Choroid plexus epithelial cell (primary cell): ENCODE data around the gene M1AP.
"Not testable (repeated sequence)": the region's sequence is repeated elsewhere in the genome, so short reads cannot be mapped to it uniquely, and the experiment has no call there.

Experiments
- DNase-seq: peaks from one replicate; pipeline ENCODE4 v3.0.0-alpha.2; 2010; ENCODE audit warnings: low read depth
- H3K4me3 ChIP-seq: 2 replicates; pipeline ENCODE4 v1.5.1; 2011; ENCODE audit warnings: low read depth, mild to moderate bottlenecking, control low read depth, low read length, moderate library complexity
- TF ChIP-seq, protein P1 (sequence below): conservative IDR thresholded peaks from 2 replicates; pipeline ENCODE4 v1.5.1; 2011; ENCODE audit warnings: low read depth, mild to moderate bottlenecking, control low read depth, inconsistent platforms, low read length, moderate library complexity

Gene M1AP

GRCh38 chr2:74569686-74570085, 78.4 kb downstream of the M1AP start:
- DNase-seq: no peak
- no peak overlapping the region for H3K4me3 ChIP-seq
- TF ChIP-seq, protein P1, sequence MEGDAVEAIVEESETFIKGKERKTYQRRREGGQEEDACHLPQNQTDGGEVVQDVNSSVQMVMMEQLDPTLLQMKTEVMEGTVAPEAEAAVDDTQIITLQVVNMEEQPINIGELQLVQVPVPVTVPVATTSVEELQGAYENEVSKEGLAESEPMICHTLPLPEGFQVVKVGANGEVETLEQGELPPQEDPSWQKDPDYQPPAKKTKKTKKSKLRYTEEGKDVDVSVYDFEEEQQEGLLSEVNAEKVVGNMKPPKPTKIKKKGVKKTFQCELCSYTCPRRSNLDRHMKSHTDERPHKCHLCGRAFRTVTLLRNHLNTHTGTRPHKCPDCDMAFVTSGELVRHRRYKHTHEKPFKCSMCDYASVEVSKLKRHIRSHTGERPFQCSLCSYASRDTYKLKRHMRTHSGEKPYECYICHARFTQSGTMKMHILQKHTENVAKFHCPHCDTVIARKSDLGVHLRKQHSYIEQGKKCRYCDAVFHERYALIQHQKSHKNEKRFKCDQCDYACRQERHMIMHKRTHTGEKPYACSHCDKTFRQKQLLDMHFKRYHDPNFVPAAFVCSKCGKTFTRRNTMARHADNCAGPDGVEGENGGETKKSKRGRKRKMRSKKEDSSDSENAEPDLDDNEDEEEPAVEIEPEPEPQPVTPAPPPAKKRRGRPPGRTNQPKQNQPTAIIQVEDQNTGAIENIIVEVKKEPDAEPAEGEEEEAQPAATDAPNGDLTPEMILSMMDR: no peak

- peak; percentile 75 for DNase-seq
- TF ChIP-seq, protein P1: no peak
- H3K4me3 ChIP-seq: no peak overlapping the region
These were observed 80.2 kb downstream of the M1AP start for GRCh38 chr2:74567881-74568280.

GRCh38 chr2:74566754-74567085, 81.4 kb downstream of the M1AP start:
- DNase-seq: peak; percentile 85
- TF ChIP-seq, protein P1: no peak
- no peak overlapping the region for H3K4me3 ChIP-seq

GRCh38 chr2:74566076-74566753, 81.9 kb downstream of the M1AP start:
- H3K4me3 ChIP-seq: no peak overlapping the region
- no peak for DNase-seq
- TF ChIP-seq, protein P1: no peak

GRCh38 chr2:74564222-74564621, 83.9 kb downstream of the M1AP start:
- no peak overlapping the region for H3K4me3 ChIP-seq
- TF ChIP-seq, protein P1: no peak
- DNase-seq: peak; percentile 56

- TF ChIP-seq, protein P1: no peak
- DNase-seq: no peak
- no peak overlapping the region for H3K4me3 ChIP-seq
These were observed 85.9 kb downstream of the M1AP start for GRCh38 chr2:74562126-74562775.

GRCh38 chr2:74561022-74561421, 87.1 kb downstream of the M1AP start:
- not testable (repeated sequence) for DNase-seq, H3K4me3 ChIP-seq
